ENCODE data around the gene TMEFF2.

Gene TMEFF2

DNA sequence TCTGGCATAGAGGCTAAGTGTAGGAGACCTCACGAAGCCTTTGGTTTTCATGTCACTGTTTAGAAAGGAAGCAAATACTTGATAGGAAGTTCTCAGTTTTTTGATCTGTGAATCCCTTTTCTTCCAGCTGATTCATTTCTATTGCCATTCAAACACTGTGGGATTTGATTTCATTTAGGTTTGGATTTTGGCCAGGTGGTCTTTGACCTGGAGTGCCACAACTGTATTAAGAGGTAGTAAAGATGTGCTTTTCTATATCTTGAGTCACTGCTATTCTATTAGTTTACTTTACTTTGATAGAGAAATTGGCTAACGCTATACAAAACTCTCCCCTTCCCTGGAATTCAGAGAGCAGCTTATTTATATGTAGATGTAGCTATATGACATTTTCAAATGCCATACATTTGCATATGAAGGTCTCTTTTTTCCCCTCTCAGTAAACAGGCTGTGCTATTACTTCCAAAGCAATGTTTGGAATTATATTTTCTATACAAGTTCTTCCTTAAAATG, 215.5 kb downstream of the TMEFF2 start:
- Mint-ChIP-seq H3K36me3 (no peaks in the 10 kb centered on the region), H3K4me3 (no peak overlapping the region), H3K27ac (no peak overlapping the region), H3K9me3 (ENCODE audit: low read depth) (no peaks in the 10 kb centered on the region), H3K27me3 (peaks cover 8% of the 10 kb centered on the region), H3K4me1 (ENCODE audit: low read depth) (no peaks in the 10 kb centered on the region)

DNA sequence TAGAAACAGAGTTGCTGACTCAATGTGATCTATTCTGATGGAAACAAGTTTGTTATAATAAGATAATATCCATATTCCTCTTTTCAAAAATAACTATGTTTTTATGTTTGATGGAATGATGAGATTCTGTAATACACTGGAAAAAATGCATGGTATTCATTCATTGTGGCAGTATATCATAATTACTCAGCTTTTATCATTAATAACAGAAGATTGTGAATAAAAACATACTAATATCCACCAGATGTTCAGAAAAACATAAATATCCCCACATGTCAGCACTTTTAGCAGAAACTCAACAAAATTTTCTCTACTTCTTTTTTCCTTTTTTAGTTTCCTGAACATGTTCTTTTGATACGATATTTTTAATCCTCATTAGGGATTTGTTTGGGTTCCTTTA, 217.0 kb downstream of the TMEFF2 start:
- H3K27ac Mint-ChIP-seq, result no peak overlapping the region
- peaks cover 7% of the 10 kb centered on the region for H3K27me3 Mint-ChIP-seq
- H3K36me3 Mint-ChIP-seq, result no peaks in the 10 kb centered on the region
- no peak overlapping the region for H3K4me3 Mint-ChIP-seq
- H3K9me3 Mint-ChIP-seq (ENCODE audit: low read depth), result no peaks in the 10 kb centered on the region
- no peaks in the 10 kb centered on the region for H3K4me1 Mint-ChIP-seq (ENCODE audit: low read depth)

DNA sequence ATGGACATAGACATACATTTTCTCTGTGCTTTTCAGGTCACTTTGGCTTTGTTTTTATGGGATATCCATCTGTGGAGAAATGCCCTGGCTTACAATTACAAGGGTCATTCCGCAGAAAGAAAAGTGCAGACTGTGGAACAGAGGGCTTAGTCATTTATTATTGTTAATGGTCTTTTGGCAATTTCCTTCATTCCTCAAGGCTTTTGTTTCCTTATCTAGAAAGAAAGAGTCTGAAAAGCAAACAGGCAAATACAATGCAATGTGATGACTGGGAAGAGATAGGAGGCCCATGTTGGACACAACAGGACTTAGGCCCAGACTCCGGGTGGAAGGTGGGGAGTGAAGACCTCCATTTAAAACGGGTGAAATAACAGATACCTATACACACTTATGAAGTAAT, 218.3 kb downstream of the TMEFF2 start:
- H3K27me3 Mint-ChIP-seq, result peaks cover 10% of the 10 kb centered on the region
- H3K4me3 Mint-ChIP-seq, result no peak overlapping the region
- no peaks in the 10 kb centered on the region for H3K9me3 Mint-ChIP-seq (ENCODE audit: low read depth)
- H3K4me1 Mint-ChIP-seq (ENCODE audit: low read depth), result no peaks in the 10 kb centered on the region
- no peaks in the 10 kb centered on the region for H3K36me3 Mint-ChIP-seq
- H3K27ac Mint-ChIP-seq, result no peak overlapping the region

DNA sequence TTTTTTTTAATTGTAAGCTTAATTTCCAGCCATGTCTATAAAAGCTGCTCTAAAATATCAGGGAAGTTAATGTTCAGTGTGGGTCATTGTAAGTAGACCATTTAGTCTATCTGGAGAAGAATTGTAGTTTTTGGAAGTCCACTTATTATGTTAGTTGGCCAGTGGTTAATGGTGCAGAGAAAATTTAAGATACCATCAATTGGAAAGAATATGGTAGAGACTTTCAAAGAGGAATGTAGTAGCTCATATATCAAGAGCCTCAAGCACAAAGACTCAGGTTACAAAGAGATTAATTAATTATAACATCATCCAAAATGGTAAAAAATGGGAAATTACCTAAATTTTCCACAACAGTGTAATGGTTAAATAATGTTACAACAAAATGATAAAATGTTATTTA, 220.1 kb downstream of the TMEFF2 start:
- H3K4me3 Mint-ChIP-seq, result no peak overlapping the region
- H3K36me3 Mint-ChIP-seq, result no peaks in the 10 kb centered on the region
- H3K9me3 Mint-ChIP-seq (ENCODE audit: low read depth), result no peaks in the 10 kb centered on the region
- H3K27me3 Mint-ChIP-seq, result peaks cover 6% of the 10 kb centered on the region
- no peak overlapping the region for H3K27ac Mint-ChIP-seq
- H3K4me1 Mint-ChIP-seq (ENCODE audit: low read depth), result no peaks in the 10 kb centered on the region

DNA sequence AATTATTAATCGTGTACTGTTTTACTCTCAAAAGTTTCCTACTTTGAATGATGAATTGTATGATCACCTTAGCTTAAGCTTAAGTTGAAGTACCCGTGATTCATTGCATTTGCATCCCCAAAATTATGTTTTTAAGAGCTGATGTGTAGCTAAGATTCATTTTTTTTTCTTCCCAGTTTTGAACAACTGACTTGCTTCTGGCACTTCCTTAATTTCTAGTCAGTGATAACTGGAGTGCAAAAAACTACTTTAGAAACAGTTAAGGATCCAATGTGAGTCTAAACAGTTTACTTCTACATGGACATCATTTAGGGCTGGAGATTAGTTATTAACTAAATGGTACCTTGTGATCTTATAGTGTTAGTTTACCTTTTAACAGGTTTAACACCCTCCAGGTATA, 223.9 kb downstream of the TMEFF2 start:
- H3K27me3 Mint-ChIP-seq, result peaks cover 6% of the 10 kb centered on the region
- H3K4me1 Mint-ChIP-seq (ENCODE audit: low read depth), result no peaks in the 10 kb centered on the region
- H3K36me3 Mint-ChIP-seq, result no peaks in the 10 kb centered on the region
- no peak overlapping the region for H3K27ac Mint-ChIP-seq
- H3K9me3 Mint-ChIP-seq (ENCODE audit: low read depth), result no peaks in the 10 kb centered on the region
- H3K4me3 Mint-ChIP-seq, result no peak overlapping the region

DNA sequence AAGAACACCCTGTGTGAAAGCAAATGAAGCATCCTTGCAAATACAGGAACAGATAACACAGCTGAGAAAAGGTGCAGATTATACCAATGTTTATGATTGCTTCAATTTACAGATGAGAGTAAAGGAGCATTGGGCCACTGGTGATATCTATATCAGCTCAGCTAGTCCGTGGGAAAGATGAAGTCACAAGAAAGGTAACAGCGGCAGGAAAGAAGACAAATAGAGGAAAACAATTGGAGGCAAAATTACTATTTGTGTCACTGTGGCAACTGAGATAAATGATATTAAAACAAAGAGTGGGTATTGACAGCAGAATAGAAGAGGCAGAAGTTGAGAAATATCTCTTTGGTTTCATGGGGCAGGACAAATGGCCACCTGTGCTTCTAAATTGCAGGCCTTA, 226.6 kb downstream of the TMEFF2 start:
- no peaks in the 10 kb centered on the region for H3K9me3 Mint-ChIP-seq (ENCODE audit: low read depth)
- peaks cover 9% of the 10 kb centered on the region for H3K27me3 Mint-ChIP-seq
- H3K4me3 Mint-ChIP-seq, result no peak overlapping the region
- H3K4me1 Mint-ChIP-seq (ENCODE audit: low read depth), result no peaks in the 10 kb centered on the region
- no peak overlapping the region for H3K27ac Mint-ChIP-seq
- H3K36me3 Mint-ChIP-seq, result no peaks in the 10 kb centered on the region

DNA sequence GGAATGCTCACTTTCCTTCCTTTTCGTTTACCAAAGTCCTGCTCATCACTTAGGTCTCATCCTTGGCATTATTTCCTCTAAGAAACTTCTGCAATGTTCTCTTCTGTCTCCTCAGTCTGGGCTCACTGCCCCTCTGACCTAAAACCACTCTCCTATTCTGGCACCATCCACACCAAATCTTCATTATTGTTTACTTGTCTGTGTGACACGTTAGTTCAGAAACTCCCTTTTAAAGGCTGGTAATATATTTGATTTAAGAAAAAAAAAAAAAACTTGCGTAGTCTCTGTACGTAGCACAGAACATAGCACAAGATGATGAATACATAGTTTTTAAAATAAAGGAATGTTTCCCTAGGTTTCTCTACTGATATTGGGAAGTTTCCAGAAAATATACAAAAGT, 229.0 kb downstream of the TMEFF2 start:
- no peak overlapping the region for H3K4me3 Mint-ChIP-seq
- H3K36me3 Mint-ChIP-seq, result no peaks in the 10 kb centered on the region
- H3K27me3 Mint-ChIP-seq, result peaks cover 4% of the 10 kb centered on the region
- H3K27ac Mint-ChIP-seq, result no peak overlapping the region
- H3K9me3 Mint-ChIP-seq (ENCODE audit: low read depth), result no peaks in the 10 kb centered on the region
- H3K4me1 Mint-ChIP-seq (ENCODE audit: low read depth), result no peaks in the 10 kb centered on the region

DNA sequence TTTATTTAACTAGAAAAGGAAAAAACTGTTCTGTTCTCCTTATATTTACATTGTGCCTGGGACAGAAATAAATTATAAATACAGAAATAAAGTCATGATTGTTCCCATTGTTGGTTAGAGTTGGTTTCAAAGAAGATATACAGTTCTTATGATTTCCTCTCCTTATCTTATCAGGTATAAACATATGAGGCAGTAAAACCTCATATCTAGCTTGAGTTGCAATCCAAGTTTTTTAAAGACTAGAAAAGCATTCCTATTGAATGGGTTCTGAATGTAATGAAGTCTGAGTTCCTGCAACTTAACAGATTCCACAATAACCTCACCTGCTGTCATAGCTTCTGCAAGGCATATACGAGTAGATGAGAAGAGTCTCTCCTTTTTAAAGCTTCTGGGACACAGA, 233.2 kb downstream of the TMEFF2 start:
- Mint-ChIP-seq H3K27me3 (peaks cover 4% of the 10 kb centered on the region), H3K4me3 (no peak overlapping the region), H3K9me3 (ENCODE audit: low read depth) (no peaks in the 10 kb centered on the region), H3K4me1 (ENCODE audit: low read depth) (no peaks in the 10 kb centered on the region), H3K27ac (no peak overlapping the region), H3K36me3 (no peaks in the 10 kb centered on the region)

DNA sequence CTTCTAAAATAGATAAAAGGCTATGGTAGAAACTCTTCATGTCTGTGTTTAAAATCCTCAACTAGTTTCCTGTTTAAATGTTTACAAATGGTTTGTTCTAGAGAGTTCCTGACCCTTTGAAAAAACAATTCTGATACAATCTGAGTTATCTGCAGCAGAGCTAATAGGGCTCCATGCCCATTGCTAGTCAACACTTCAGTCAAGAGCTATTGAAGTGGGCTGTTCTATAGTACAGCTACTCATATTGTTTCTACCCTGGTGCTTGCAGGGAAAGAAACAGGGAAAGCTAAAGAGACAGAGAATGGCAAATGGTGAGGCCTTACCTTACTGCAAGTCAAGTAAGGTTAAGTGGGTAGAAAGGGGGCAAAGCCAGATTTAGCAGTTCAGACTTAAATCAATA, 235.5 kb downstream of the TMEFF2 start:
- Mint-ChIP-seq H3K27me3 (peaks cover 5% of the 10 kb centered on the region), H3K9me3 (ENCODE audit: low read depth) (no peaks in the 10 kb centered on the region), H3K4me1 (ENCODE audit: low read depth) (no peaks in the 10 kb centered on the region), H3K36me3 (no peaks in the 10 kb centered on the region), H3K27ac (no peak overlapping the region), H3K4me3 (no peak overlapping the region)

DNA sequence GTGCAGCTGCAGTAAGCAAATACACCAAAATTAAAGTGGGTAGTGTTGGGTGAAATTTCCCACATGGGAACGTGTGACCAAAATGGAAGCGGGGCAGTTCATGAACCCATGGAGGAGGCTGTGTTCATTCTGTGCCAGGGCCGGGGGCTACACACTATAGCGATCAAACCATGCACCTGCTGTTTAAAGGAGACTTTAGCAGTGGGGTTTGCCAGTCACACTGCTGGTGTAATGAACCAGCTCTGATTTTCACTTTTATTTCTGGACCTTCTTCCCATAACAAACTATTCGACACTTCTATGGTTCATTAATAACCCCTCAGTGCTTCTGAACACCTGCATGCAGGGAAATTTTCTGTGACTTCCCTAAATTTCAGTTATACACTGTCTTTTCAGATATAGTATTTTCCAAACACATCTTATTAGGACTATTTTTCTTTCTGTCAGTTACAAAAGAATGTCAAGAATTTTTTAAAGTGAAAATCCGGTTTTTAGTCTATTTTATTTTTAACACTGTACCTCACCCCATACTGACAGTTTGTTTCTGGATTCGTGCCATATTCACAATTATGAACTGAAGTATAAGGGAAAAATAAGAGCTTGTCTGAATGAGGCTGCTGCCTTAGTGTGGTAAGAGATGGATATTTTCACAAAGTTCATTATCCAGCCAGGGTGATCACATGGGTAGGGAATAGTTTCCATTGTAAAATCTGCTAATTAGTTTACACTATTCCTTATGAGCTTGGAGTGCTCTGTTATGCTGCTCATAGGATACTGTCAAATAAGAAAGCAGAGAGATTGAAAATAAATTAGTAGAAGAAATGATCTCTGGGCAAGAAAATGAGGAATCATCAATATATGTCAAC, 236.5 kb downstream of the TMEFF2 start:
- no peaks in the 10 kb centered on the region for H3K4me1 Mint-ChIP-seq (ENCODE audit: low read depth)
- no peak overlapping the region for H3K4me3 Mint-ChIP-seq
- no peaks in the 10 kb centered on the region for H3K9me3 Mint-ChIP-seq (ENCODE audit: low read depth)
- H3K36me3 Mint-ChIP-seq, result no peaks in the 10 kb centered on the region
- peaks cover 5% of the 10 kb centered on the region for H3K27me3 Mint-ChIP-seq
- no peak overlapping the region for H3K27ac Mint-ChIP-seq

DNA sequence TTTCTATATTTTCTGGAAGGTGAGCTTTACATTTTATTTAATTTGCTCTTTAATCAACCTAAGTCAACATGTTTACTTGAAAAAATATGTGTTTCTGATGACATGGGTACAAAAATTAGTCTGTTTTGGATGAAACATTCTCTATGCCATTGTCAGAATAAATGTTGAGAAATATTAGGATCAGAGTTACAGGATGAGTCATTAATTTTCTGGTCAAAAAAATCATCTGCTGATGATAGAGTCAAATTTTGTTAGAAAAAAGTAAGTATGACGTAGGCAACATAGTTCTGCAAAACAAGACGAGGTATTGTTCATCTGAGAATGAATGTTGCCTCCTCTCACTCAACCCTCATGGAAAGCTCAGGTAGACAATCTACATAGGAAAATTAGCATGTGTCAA, 240.3 kb downstream of the TMEFF2 start:
- Mint-ChIP-seq H3K27ac (no peak overlapping the region), H3K9me3 (ENCODE audit: low read depth) (no peaks in the 10 kb centered on the region)

DNA sequence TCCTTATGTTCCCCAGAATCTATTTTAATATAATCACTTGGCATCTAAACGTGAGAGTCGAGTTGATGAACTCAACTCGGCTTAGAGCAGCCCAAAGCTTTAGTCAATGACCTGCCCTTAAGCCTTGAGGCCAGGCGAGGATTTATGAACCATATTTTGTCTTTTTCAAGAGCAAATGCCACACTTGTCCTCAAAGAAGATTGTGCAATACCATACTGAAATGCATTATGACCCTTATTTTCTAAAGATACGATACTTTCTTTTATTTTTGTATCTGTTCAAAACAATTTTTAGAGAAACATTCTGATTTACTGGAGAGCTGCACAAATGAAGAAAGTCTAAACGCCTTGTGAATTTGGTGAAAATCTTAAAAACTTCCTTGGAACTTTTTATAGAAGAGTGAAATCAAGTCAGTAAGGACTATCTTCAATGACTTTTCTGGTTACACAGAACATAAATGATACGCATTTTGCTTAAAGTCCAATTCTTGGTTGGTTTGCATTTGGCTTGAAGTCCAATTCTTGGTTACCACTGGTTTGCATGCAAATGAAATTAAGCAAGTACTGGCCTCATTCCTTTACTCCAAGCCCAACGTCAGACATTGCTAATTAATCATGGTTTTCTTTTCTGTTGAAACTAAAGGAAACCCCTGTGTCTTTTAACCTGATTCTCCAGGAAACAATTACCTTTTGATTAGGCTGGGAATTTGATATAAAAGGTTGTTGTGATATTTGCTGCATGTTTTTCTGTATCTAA, 242.0 kb downstream of the TMEFF2 start:
- no peaks in the 10 kb centered on the region for H3K36me3 Mint-ChIP-seq
- no peak overlapping the region for H3K4me3 Mint-ChIP-seq
- peaks cover 7% of the 10 kb centered on the region for H3K27me3 Mint-ChIP-seq
- H3K27ac Mint-ChIP-seq, result no peak overlapping the region
- H3K9me3 Mint-ChIP-seq (ENCODE audit: low read depth), result no peaks in the 10 kb centered on the region
- H3K4me1 Mint-ChIP-seq (ENCODE audit: low read depth), result no peaks in the 10 kb centered on the region

More for the DNA sequence above, 240.3 kb downstream of the TMEFF2 start:
- H3K4me1 Mint-ChIP-seq (ENCODE audit: low read depth), result no peaks in the 10 kb centered on the region
- H3K4me3 Mint-ChIP-seq, result no peak overlapping the region
- H3K27me3 Mint-ChIP-seq, result peaks cover 5% of the 10 kb centered on the region
- no peaks in the 10 kb centered on the region for H3K36me3 Mint-ChIP-seq

DNA sequence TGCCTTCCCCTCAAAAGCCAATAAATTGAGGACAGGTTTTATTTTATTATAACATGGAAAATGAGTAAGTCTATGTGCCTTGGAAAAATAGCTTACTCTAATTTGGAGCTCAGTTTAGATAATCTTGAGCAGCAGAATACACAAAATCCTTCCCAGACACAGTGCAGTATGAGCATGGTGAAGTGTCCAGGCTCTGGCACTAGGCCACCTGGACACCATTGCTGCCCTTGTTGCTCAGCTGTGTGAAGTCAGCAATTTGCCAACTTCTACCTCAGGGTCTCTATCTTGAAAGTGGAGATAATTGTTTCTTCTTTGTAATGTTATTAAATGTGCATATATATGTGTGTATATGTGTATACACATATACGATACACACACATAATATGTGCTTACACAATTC, 242.9 kb downstream of the TMEFF2 start:
- H3K27ac Mint-ChIP-seq, result no peak overlapping the region
- peaks cover 8% of the 10 kb centered on the region for H3K27me3 Mint-ChIP-seq
- H3K36me3 Mint-ChIP-seq, result no peaks in the 10 kb centered on the region
- no peaks in the 10 kb centered on the region for H3K4me1 Mint-ChIP-seq (ENCODE audit: low read depth)
- no peak overlapping the region for H3K4me3 Mint-ChIP-seq
- no peaks in the 10 kb centered on the region for H3K9me3 Mint-ChIP-seq (ENCODE audit: low read depth)

DNA sequence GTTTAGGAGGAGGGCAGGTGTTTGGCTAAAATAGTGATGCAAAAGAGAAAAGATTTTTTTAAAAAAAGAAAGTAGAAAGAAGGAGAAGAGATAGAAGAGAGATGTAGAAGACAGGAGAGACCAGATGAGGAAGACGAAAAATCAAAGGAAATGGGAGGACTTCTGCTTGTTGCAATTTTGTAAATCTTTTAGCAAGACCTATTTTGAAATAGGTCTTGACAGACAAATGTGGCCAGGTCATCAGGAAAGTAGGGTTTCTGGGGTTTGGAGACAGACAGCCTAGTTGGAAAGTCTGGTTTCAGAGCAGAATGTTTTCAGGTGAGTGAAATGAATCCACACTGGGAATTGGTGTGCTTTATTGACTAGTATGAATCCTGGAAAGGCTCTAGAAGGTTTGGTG, 243.4 kb downstream of the TMEFF2 start:
- no peak overlapping the region for H3K27ac Mint-ChIP-seq
- H3K4me3 Mint-ChIP-seq, result no peak overlapping the region
- H3K27me3 Mint-ChIP-seq, result peaks cover 8% of the 10 kb centered on the region
- no peaks in the 10 kb centered on the region for H3K4me1 Mint-ChIP-seq (ENCODE audit: low read depth)
- H3K9me3 Mint-ChIP-seq (ENCODE audit: low read depth), result no peaks in the 10 kb centered on the region
- H3K36me3 Mint-ChIP-seq, result no peaks in the 10 kb centered on the region

DNA sequence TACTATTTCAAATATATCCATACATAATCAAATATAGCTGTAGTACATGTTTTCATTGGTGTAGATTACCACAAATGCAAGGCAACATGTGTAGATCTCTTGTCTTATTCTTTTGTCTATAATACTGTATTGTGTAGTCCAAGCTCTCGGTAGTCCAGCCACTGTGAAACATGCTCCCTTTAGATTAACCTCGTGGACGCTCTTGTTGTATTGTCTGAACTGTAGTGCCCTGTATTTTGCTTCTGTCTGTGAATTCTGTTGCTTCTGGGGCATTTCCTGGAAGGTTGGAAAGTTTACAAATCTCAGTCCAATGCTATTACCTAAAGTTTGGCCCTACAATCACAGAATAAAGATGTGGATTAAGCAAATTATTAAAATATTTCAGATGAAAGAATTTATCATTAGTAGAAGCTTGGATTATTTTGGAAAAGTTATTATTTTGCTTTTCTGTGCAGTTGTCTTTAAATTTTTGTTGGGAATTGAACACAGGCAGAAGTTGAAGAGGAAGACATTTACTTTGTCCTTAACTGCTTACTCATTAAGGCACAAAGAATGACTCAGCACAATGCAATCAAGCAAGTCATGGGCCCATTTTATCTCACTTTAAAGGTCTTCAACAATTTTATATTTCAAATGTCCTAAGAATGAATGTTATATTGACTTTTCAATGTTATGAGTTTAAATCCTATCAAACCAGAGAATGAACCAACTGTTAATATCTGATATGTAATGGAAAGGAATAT, 244.4 kb downstream of the TMEFF2 start:
- Mint-ChIP-seq H3K36me3 (no peaks in the 10 kb centered on the region), H3K27ac (no peak overlapping the region), H3K4me3 (no peak overlapping the region), H3K27me3 (peaks cover 3% of the 10 kb centered on the region), H3K9me3 (ENCODE audit: low read depth) (no peaks in the 10 kb centered on the region), H3K4me1 (ENCODE audit: low read depth) (no peaks in the 10 kb centered on the region)
